Stimulated activated CD8-positive, alpha-beta memory T cell treated with anti-CD3 and anti-CD28 coated beads, Interleukin-7, amount 100 ng/mL, for 1 hour (primary cell): ENCODE results near the gene KRT3.

Source experiments
- DNase-seq, 2 donors: peaks; one replicate each; pipeline ENCODE4 v3.0.0-alpha.2; 2020; ENCODE audit warnings: low read depth in 2 of 2

KRT3 gene

GRCh38 chr12:52813885-52814709 lies 18.2 kb upstream of the KRT3 start, which contains the start of gene KRT4:
KRT4 (minus strand) TSS chr12:52814116; CDS start chr12:52814058, 58 bp downstream.
- DNase-seq = no peak

- DNase-seq = no peak
Measured at GRCh38 chr12:52813203-52813819, 17.4 kb upstream of the KRT3 start.

- no peak for DNase-seq
Measured at GRCh38 chr12:52812749-52813148, 16.8 kb upstream of the KRT3 start.

- no peak for DNase-seq
Measured at GRCh38 chr12:52812073-52812400, 16.1 kb upstream of the KRT3 start.

- DNase-seq = no peak
Measured at GRCh38 chr12:52811191-52812072, 15.5 kb upstream of the KRT3 start.

GRCh38 chr12:52810554-52810953 lies 14.6 kb upstream of the KRT3 start:
- DNase-seq = no peak

- no peak for DNase-seq
Measured at GRCh38 chr12:52809166-52809565, 13.2 kb upstream of the KRT3 start.

- DNase-seq = no peak
Measured at GRCh38 chr12:52808573-52809160, 12.8 kb upstream of the KRT3 start.

- DNase-seq = no peak
Measured at GRCh38 chr12:52807544-52808470, 11.9 kb upstream of the KRT3 start.

- no peak for DNase-seq
Measured at GRCh38 chr12:52806821-52807543, 11.1 kb upstream of the KRT3 start.

- no peak for DNase-seq
Measured at GRCh38 chr12:52806169-52806811, 10.4 kb upstream of the KRT3 start.

- DNase-seq = no peak
Measured at GRCh38 chr12:52805739-52806138, 9.8 kb upstream of the KRT3 start.

GRCh38 chr12:52805000-52805399 lies 9.1 kb upstream of the KRT3 start:
- no peak for DNase-seq

- no peak for DNase-seq
Measured at GRCh38 chr12:52802442-52802841, 6.5 kb upstream of the KRT3 start.

- DNase-seq = no peak
Measured at GRCh38 chr12:52801773-52802172, 5.9 kb upstream of the KRT3 start.

GRCh38 chr12:52800259-52800917 lies 4.5 kb upstream of the KRT3 start:
- DNase-seq = no peak

GRCh38 chr12:52799505-52800211 lies 3.7 kb upstream of the KRT3 start:
- DNase-seq = no peak

- DNase-seq = no peak
Measured at GRCh38 chr12:52798671-52799504, 3.0 kb upstream of the KRT3 start.
